GM19193 (cell line): ENCODE results near the gene RPL36A.

Experiments
- POLR2A ChIP-seq: IDR thresholded peaks from 4 replicates; pipeline ENCODE4 v1.6.1; 2011; ENCODE audit not compliant: insufficient read depth, insufficient read length; ENCODE audit errors: extremely low read depth

RPL36A gene

GRCh38 chrX:101390664-101391525 is at the start of gene RPL36A:
RPL36A (plus strand) TSS chrX:101391011; CDS start chrX:101391044, 33 bp downstream.
- TF ChIP-seq POLR2A, result peak; percentile 96

GRCh38 chrX:101347859-101348451 is 42.9 kb upstream of the RPL36A start:
- TF ChIP-seq POLR2A, result no peak

- TF ChIP-seq POLR2A, result peak; percentile 76
Observed at GRCh38 chrX:101348452-101349192, 42.2 kb upstream of the RPL36A start, which contains the start of gene TIMM8A. TIMM8A (minus strand) TSS chrX:101348742; CDS start chrX:101348664, 78 bp downstream.

GRCh38 chrX:101349193-101349562 is 41.6 kb upstream of the RPL36A start:
- TF ChIP-seq POLR2A, result no peak

DNA sequence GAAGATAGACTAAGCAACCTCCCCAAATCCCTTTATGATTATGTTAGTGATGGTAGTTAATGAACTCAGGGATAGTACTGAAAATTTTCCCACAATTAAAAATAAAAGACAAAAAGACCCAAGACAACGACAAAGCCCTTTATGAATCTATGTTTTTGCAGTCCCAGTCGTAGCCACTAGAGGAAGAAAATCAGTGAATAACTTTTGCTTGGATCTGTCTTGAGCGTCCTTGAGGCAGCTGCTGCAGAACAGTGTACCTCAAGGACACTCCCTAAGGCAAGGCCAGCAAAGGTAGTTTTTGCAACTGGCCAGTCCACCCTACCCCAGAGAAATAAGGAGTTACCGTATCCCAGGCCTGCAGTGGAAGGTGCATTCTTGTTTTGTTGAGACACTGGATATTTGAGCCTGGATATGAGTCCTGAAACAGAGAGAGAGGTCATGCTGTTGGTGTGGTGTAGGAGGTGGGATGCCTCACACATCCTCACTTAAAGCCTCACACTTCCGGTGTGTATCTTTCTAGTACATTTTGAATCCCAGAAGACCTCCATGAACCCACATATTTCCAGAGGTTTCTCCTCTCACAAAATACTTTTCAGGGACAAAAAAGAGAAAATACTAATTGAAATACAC is 33.5 kb upstream of the RPL36A start:
- TF ChIP-seq POLR2A, result no peak

DNA sequence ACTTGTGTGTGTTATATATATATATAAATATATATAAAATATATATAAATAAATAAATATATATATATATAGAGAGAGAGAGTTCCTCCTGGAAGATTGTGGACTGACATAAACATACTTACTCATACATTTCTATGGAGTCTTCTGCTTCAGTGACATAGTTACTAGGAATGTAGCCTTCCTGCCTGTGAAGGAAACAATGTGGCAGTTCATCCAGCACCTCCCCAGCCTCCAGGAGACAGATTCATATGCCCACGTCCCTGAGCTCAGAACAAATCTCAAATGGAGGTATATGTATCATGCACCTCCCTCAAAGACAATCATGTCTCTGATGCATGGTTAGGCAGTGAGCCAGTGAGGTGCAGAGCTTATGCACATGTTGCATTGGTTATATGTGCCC is 30.8 kb upstream of the RPL36A start:
- TF ChIP-seq POLR2A, result no peak

DNA sequence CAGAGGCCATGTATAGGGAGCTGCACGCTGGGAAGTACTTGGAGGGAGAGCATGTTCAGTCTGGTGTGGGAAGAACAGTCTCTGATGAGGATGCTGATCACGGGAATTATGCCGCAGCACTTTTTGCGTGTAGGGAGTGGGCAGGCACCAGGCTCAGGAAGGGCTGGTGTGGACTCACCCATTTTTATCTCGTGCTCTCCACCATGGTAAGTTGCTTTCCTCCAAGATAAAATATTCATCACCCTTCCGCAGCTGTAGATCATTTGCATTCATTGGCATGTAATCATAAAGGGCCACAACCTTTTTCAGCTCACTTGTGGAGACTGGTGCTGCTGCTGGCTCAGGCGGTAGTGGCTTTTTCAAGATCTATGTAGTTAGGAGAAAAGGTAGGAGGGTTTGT is 30.4 kb upstream of the RPL36A start:
- no peak for TF ChIP-seq POLR2A

DNA sequence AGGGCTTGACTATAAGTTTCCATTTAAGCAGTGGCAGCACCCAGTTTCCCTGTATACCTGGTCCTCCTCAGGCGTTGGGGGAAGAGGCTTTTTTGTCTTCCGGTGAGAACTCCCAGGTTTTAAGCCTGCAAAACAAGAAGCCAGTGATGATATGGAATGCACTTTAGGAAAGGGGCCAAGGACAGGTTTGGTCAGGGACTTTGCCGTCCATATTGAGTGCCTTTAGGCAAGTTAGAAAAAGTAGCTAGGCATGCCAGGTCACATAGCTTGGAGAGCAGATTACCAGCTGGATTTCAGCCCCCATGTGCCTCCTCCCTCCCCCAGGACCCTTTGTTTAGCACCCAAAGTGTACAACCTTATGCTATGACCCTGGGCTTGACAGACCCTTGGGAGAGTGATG is 28.7 kb upstream of the RPL36A start:
- TF ChIP-seq POLR2A, result no peak

GRCh38 chrX:101362757-101363156 is 28.1 kb upstream of the RPL36A start:
- no peak for TF ChIP-seq POLR2A

- no peak for TF ChIP-seq POLR2A
Observed at GRCh38 chrX:101365301-101365795, 25.5 kb upstream of the RPL36A start.

DNA sequence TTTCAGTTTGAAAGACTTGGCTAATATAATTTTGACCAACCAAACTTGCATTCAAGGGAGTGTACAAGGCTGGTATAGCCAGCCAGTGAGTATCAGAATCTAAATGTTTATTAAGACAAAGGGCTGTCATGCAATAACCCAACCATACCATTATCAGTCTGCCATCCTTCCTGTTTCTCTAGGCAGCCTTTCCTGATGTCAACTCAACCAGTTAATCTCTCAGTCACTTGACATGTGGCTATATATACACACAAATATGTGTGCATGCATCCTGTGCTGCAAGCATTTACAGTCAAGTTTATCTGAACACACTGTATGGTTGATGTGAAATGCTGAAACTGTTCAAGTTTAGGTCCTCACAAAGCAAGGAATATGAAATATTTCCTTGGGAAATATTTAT is 22.0 kb upstream of the RPL36A start:
- no peak for TF ChIP-seq POLR2A

GRCh38 chrX:101369687-101370086 is 21.1 kb upstream of the RPL36A start:
- TF ChIP-seq POLR2A, result no peak

DNA sequence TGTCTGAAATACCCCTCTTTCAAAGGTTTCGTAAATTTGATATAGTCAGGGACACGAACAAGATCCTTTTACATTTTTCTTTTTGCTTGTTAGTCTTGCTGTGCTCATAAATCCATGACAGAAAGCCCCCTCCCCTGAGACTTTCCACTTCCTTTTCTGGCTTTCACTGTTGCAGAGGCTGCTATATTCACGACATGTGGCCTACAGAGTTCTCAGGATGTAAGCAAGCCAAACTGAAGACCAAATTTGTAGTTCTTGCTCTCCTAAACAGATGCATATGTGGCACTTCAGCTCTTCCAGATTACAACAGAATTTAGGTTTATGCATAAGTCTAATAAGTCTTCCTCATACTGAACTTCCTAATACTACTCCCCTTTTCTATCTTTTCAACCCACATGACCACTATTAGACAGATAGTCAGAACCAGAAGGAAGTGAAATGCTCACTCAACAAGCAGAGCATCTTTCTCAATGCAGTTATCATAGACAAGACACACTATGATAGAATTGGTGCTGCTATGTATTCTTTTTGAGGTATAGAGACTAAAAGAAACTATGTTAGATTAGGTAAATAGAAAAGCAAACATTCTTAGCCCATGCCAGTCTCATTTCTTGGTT is 19.8 kb upstream of the RPL36A start:
- TF ChIP-seq POLR2A, result no peak

GRCh38 chrX:101377547-101377946 is 13.3 kb upstream of the RPL36A start:
- TF ChIP-seq POLR2A, result no peak
